Loucy (cell line): Measurements from ENCODE around the gene DUSP16.

ENCODE experiments used
- H2AFZ ChIP-seq: fragments of 200-600 bp; sonication (generic); 2 replicates; pipeline ENCODE4 v1.6.0; 2016; ENCODE audit warnings: antibody characterized with exemption, mild to moderate bottlenecking, low read length, moderate library complexity
- H3F3A ChIP-seq: fragments of 200-600 bp; 2 replicates; pipeline ENCODE4 v1.6.0; 2016; ENCODE audit warnings: antibody characterized with exemption, low read depth, mild to moderate bottlenecking
- H3K27me3 ChIP-seq: fragments of 200-600 bp; sonication (generic); 2 replicates; pipeline ENCODE4 v1.6.1; 2014; ENCODE audit warnings: low read length, mild to moderate bottlenecking; ENCODE audit not compliant: insufficient read depth, poor library complexity, severe bottlenecking
- H3K36me3 ChIP-seq: fragments of 200-600 bp; sonication (generic); 2 replicates; pipeline ENCODE4 v1.6.1; 2016; ENCODE audit warnings: low read length; ENCODE audit not compliant: insufficient read depth
- H3K4me1 ChIP-seq: fragments of 200-600 bp; sonication (generic); 2 replicates; pipeline ENCODE4 v1.5.1; 2014; ENCODE audit warnings: low read length, mild to moderate bottlenecking; ENCODE audit not compliant: insufficient read depth, poor library complexity, severe bottlenecking
- H3K4me2 ChIP-seq: fragments of 200-600 bp; sonication (generic); 2 replicates; pipeline ENCODE4 v1.6.0; 2014; ENCODE audit warnings: antibody characterized with exemption, low read length, low read depth, mild to moderate bottlenecking; ENCODE audit not compliant: poor library complexity, severe bottlenecking
- H3K4me3 ChIP-seq: fragments of 200-600 bp; sonication (generic); 2 replicates; pipeline ENCODE4 v1.5.1; 2014; ENCODE audit warnings: low read length, mild to moderate bottlenecking, mixed read lengths; ENCODE audit not compliant: poor library complexity, severe bottlenecking
- H3K79me2 ChIP-seq: fragments of 200-600 bp; sonication (generic); 2 replicates; pipeline ENCODE4 v1.6.1; 2014; ENCODE audit warnings: low read length; ENCODE audit not compliant: insufficient read depth
- H3K9ac ChIP-seq: fragments of 200-600 bp; sonication (generic); 2 replicates; pipeline ENCODE4 v1.6.0; 2014; ENCODE audit warnings: mild to moderate bottlenecking, low read depth, low read length, moderate library complexity; ENCODE audit not compliant: poor library complexity, severe bottlenecking
- H3K9me2 ChIP-seq: fragments of 200-600 bp; sonication (generic); replicated peaks from 2 replicates; pipeline ENCODE4 v1.6.1; 2016; ENCODE audit warnings: low read depth, low read length, mixed read lengths
- H3K9me3 ChIP-seq: fragments of 200-600 bp; sonication (generic); 2 replicates; pipeline ENCODE4 v1.6.1; 2014; ENCODE audit warnings: mild to moderate bottlenecking, antibody characterized with exemption, low read length, low read depth; ENCODE audit not compliant: insufficient read depth
- H4K20me1 ChIP-seq: fragments of 200-600 bp; sonication (generic); 2 replicates; pipeline ENCODE4 v1.6.0; 2014; ENCODE audit warnings: antibody characterized with exemption, low read length, mild to moderate bottlenecking; ENCODE audit not compliant: insufficient read depth, poor library complexity, severe bottlenecking
- CTCF ChIP-seq: fragments of 200-600 bp; sonication (generic); conservative IDR thresholded peaks from 2 replicates; pipeline ENCODE4 v1.5.1; 2014; ENCODE audit warnings: mild to moderate bottlenecking, antibody characterized with exemption, low read length
- EZH2phosphoT487 ChIP-seq: fragments of 200-600 bp; IDR thresholded peaks from 2 replicates; pipeline ENCODE4 v1.6.1; 2018; ENCODE audit warnings: antibody characterized with exemption, mild to moderate bottlenecking, moderate library complexity, borderline replicate concordance

DUSP16 gene

GRCh38 chr12:12482150-12482761 is 80.4 kb downstream of the DUSP16 start:
- H3K27me3 ChIP-seq, result no peaks in the 10 kb centered on the region
- TF ChIP-seq EZH2phosphoT487 (no peak), CTCF (no peak)
- H3K36me3 ChIP-seq, result no peaks in the 10 kb centered on the region
- H2AFZ ChIP-seq, result no peak overlapping the region
- H3K9me3 ChIP-seq, result no peaks in the 10 kb centered on the region
- H3F3A ChIP-seq, result no peaks in the 10 kb centered on the region
- no peaks in the 10 kb centered on the region for H3K79me2 ChIP-seq
- H3K9ac ChIP-seq, result no peak overlapping the region
- H4K20me1 ChIP-seq, result no peaks in the 10 kb centered on the region
- no peak overlapping the region for H3K4me3 ChIP-seq
- H3K9me2 ChIP-seq, result no peaks in the 10 kb centered on the region
- H3K4me2 ChIP-seq, result no peak overlapping the region
- H3K4me1 ChIP-seq, result peaks cover 10% of the 10 kb centered on the region

- peaks cover 10% of the 10 kb centered on the region for H3K4me1 ChIP-seq
- no peaks in the 10 kb centered on the region for H3K27me3 ChIP-seq
- TF ChIP-seq CTCF, result no peak
- H3K79me2 ChIP-seq, result no peaks in the 10 kb centered on the region
- H3F3A ChIP-seq, result no peaks in the 10 kb centered on the region
- no peak overlapping the region for H2AFZ ChIP-seq
- H3K9ac ChIP-seq, result no peak overlapping the region
- H3K4me3 ChIP-seq, result no peak overlapping the region
- H4K20me1 ChIP-seq, result no peaks in the 10 kb centered on the region
- no peaks in the 10 kb centered on the region for H3K9me3 ChIP-seq
- H3K4me2 ChIP-seq, result no peak overlapping the region
- H3K36me3 ChIP-seq, result no peaks in the 10 kb centered on the region
- H3K9me2 ChIP-seq, result no peaks in the 10 kb centered on the region
Measured at GRCh38 chr12:12481631-12482030, 81.0 kb downstream of the DUSP16 start.

GRCh38 chr12:12480074-12480473 is 82.6 kb downstream of the DUSP16 start:
- Histone ChIP-seq H3K9me2 (no peaks in the 10 kb centered on the region), H3K9me3 (no peaks in the 10 kb centered on the region), H3K4me2 (no peak overlapping the region), H3K36me3 (no peaks in the 10 kb centered on the region), H3K4me3 (no peak overlapping the region), H3K79me2 (no peaks in the 10 kb centered on the region), H3F3A (no peaks in the 10 kb centered on the region), H3K4me1 (peaks cover 10% of the 10 kb centered on the region), H3K9ac (no peak overlapping the region), H3K27me3 (no peaks in the 10 kb centered on the region), H2AFZ (no peak overlapping the region), H4K20me1 (no peaks in the 10 kb centered on the region)
- TF ChIP-seq EZH2phosphoT487 (no peak), CTCF (no peak)
